Stomach (tissue), 9 donors: ENCODE results near the gene DHX32. TPM values are rescaled to one million over a fixed set of nuclear protein-coding genes. Genes with fewer than 3 reads are reported as not detected.

Experiments
- DNase-seq, 2 donors: peaks; one replicate each; pipeline versions ENCODE4 v3.0.0 to v3.0.0-alpha.2; 2013 to 2019
- H3K27ac ChIP-seq, 5 donors: fragments of 200-600 bp in 4 of 5; sonication (generic) in 4 of 5; one replicate each; pipeline ENCODE4 v1.5.1; 2013 to 2019; ENCODE audit warnings: mild to moderate bottlenecking in 1 of 5, moderate library complexity in 1 of 5
- H3K27me3 ChIP-seq, 3 donors: fragments of 200-600 bp; sonication (generic); one replicate each; pipeline ENCODE4 v1.5.1; 2017 to 2019; ENCODE audit warnings: mixed run types in 1 of 3
- H3K36me3 ChIP-seq, 4 donors: fragments of 200-600 bp; sonication (generic); 1 replicate in 3 of 4; 2 replicates in 1 of 4; pipeline ENCODE4 v1.5.1; 2016 to 2019
- H3K4me1 ChIP-seq, 4 donors: fragments of 200-600 bp; sonication (generic); one replicate each; pipeline ENCODE4 v1.5.1; 2016 to 2019
- H3K4me3 ChIP-seq, 4 donors: fragments of 200-600 bp; sonication (generic) in 3 of 4; one replicate each; pipeline ENCODE4 v1.5.1; 2016 to 2019; ENCODE audit warnings: mild to moderate bottlenecking in 1 of 4
- H3K9me3 ChIP-seq, 4 donors: fragments of 200-600 bp; sonication (generic); one replicate each; pipeline ENCODE4 v1.5.1; 2016 to 2019
- CTCF ChIP-seq, 7 experiments: fragments of 450-650 bp in 4 of 7; fragments of 200-600 bp in 3 of 7; sonication (generic) in 3 of 7; IDR thresholded peaks; one replicate each; pipeline ENCODE4 v1.5.1; 2016 to 2019; ENCODE audit warnings: antibody characterized with exemption in 7 of 7, control low read depth in 2 of 7, mild to moderate bottlenecking in 1 of 7
- EP300 ChIP-seq: sonication (generic); formaldehyde crosslinking; IDR thresholded peaks from one replicate; pipeline ENCODE4 v1.6.1; 2017; ENCODE audit warnings: antibody characterized with exemption
- POLR2A ChIP-seq, 4 donors: fragments of 450-650 bp; IDR thresholded peaks; one replicate each; pipeline ENCODE4 v1.6.1; 2016; ENCODE audit warnings: antibody characterized with exemption in 4 of 4, control low read depth in 2 of 4, mild to moderate bottlenecking in 1 of 4, moderate library complexity in 1 of 4
- POLR2AphosphoS5 ChIP-seq, 3 donors: sonication (generic); formaldehyde crosslinking; IDR thresholded peaks; one replicate each; pipeline ENCODE4 v1.6.1; 2016; ENCODE audit warnings: antibody characterized with exemption in 3 of 3
- WGBS, 5 donors: extraction: QIAGEN DNeasy Blood & Tissue Kit in 3 of 5; methylation state at CpG; one replicate each; pipeline versions ENCODE4 v1.1.5 to v1.1.7; 2013 to 2018; 5-methylcytosine and 5-hydroxymethylcytosine counted together
- intact Hi-C: fragments of 100-400 bp; cut with DNase I; formaldehyde crosslinking; loops from one replicate; pipeline ENCODE4 v1.15.1; 2023; ENCODE audit warnings: low total_unique reads
- polyA plus RNA-seq, 3 donors: library from polyadenylated mRNA; stranded (reverse); fragments of 200-250 nt; gene quantifications; one replicate each; pipeline ENCODE4 v1.2.3, GENCODE V29; 2013
- total RNA-seq, 5 donors: library from RNA; depleted of rRNA; stranded (reverse); fragments of >200 nt; gene quantifications; one replicate each; pipeline versions ENCODE4 v1.1.0 to v1.2.3, GENCODE V29; 2014 to 2016
- donor health status: healthy with polysubstance abuse.
- donor health status: Bipolar disorder and iron deficiency.
- donor health status: healthy.

The DHX32 gene
- total and polyA plus RNA-seq, 8 donors, result 23.7 to 70.1 (median 33.6) TPM

GRCh38 chr10:125883211-125883610 is 2.1 kb upstream of the DHX32 start:
- intact Hi-C loops, result no loop called here
- WGBS, 5 donors, result 81 to 92% (median 88%) methylated on average over 3 of the region's 3 CpGs
- H3K9me3 ChIP-seq, result no peaks in the 10 kb centered on the region

GRCh38 chr10:125882596-125882995 is 1.5 kb upstream of the DHX32 start:
- no peak overlapping the region for H3K27ac ChIP-seq
- no peak for DNase-seq
- TF ChIP-seq CTCF (IDR thresholded peaks at IDR 0.05) (no peak), EP300 (no peak), POLR2A (IDR thresholded peaks at IDR 0.05) (no peak), POLR2AphosphoS5 (IDR thresholded peaks at IDR 0.05) (no peak)
- no peaks in the 10 kb centered on the region for H3K27me3 ChIP-seq
- H3K36me3 ChIP-seq, result peaks cover 0 to 17% (median 13%) of the 10 kb centered on the region in 4 donors
- intact Hi-C loops, result no loop called here
- peaks cover 12 to 44% (median 22%) of the 10 kb centered on the region in 4 donors for H3K4me1 ChIP-seq
- WGBS, 5 donors, result 32 to 60% (median 45%) methylated on average over 1 of the region's 1 CpG
- no peaks in the 10 kb centered on the region for H3K9me3 ChIP-seq
- H3K4me3 ChIP-seq, result no peak overlapping the region

More at GRCh38 chr10:125883211-125883610, 2.1 kb upstream of the DHX32 start:
- Histone ChIP-seq H3K4me3 (no peak overlapping the region), H3K4me1 (peaks cover 12 to 50% (median 23%) of the 10 kb centered on the region in 4 donors), H3K36me3 (peaks cover 0 to 17% (median 12%) of the 10 kb centered on the region in 4 donors), H3K27ac (no peak overlapping the region), H3K27me3 (no peaks in the 10 kb centered on the region)
- no peak for DNase-seq
- no peak for TF ChIP-seq CTCF (IDR thresholded peaks at IDR 0.05)
- TF ChIP-seq EP300, result no peak

- peak in 1 of 2 donors; percentile 26 for DNase-seq
- Histone ChIP-seq H3K36me3 (peaks cover 0 to 34% (median 24%) of the 10 kb centered on the region in 4 donors), H3K4me3 (no peak overlapping the region), H3K4me1 (peaks cover 12 to 34% (median 22%) of the 10 kb centered on the region in 4 donors), H3K27me3 (no peaks in the 10 kb centered on the region), H3K9me3 (peaks cover 0 to 12% (median 7%) of the 10 kb centered on the region in 4 donors), H3K27ac (peak overlapping the region in 2 of 5 donors; percentile 3 to 32)
- intact Hi-C loops, result no loop called here
- 36 to 51% (median 38%) methylated on average over 6 of the region's 6 CpGs for WGBS, 5 donors
- no peak for TF ChIP-seq POLR2AphosphoS5 (IDR thresholded peaks at IDR 0.05)
Observed at GRCh38 chr10:125880719-125881118, 373 bp downstream of the DHX32 start.

- Histone ChIP-seq H3K9me3 (peaks cover 0 to 14% (median 8%) of the 10 kb centered on the region in 4 donors), H3K27me3 (no peaks in the 10 kb centered on the region), H3K36me3 (peaks cover 0 to 33% (median 27%) of the 10 kb centered on the region in 4 donors), H3K4me1 (peaks cover 12 to 30% (median 22%) of the 10 kb centered on the region in 4 donors), H3K4me3 (no peak overlapping the region), H3K27ac (peak overlapping the region in 3 of 5 donors; percentile 21 to 67 (median 45))
- intact Hi-C loops, result no loop called here
- TF ChIP-seq EP300 (no peak), POLR2AphosphoS5 (IDR thresholded peaks at IDR 0.05) (peak in 1 of 3 donors; percentile 32)
- 66 to 75% (median 72%) methylated on average over 10 to 11 of the region's 11 CpGs for WGBS, 5 donors
- DNase-seq, result peak in 1 of 2 donors; percentile 67
Observed at GRCh38 chr10:125878957-125879835, 1.9 kb downstream of the DHX32 start.

- no peak for TF ChIP-seq POLR2AphosphoS5 (IDR thresholded peaks at IDR 0.05)
- TF ChIP-seq EP300, result no peak
- no peak for TF ChIP-seq POLR2A (IDR thresholded peaks at IDR 0.05)
- no peak for TF ChIP-seq CTCF (IDR thresholded peaks at IDR 0.05)
- 29 to 64% (median 53%) methylated on average over 4 of the region's 4 CpGs for WGBS, 5 donors
- intact Hi-C loops, result no loop called here
Observed at GRCh38 chr10:125871338-125871737, 9.8 kb downstream of the DHX32 start.

More at GRCh38 chr10:125871338-125871737, 9.8 kb downstream of the DHX32 start:
- peaks cover 0 to 23% (median 13%) of the 10 kb centered on the region in 4 donors for H3K4me1 ChIP-seq
- no peak overlapping the region for H3K4me3 ChIP-seq
- peaks cover 0 to 10% (median 4%) of the 10 kb centered on the region in 4 donors for H3K9me3 ChIP-seq
- no peak for DNase-seq
- no peaks in the 10 kb centered on the region for H3K27me3 ChIP-seq
- H3K36me3 ChIP-seq, result peaks cover 7 to 26% (median 23%) of the 10 kb centered on the region in 4 donors
- no peak overlapping the region for H3K27ac ChIP-seq
